ENCODE data around the gene SMOC1. TPM values are rescaled to one million over a fixed set of nuclear protein-coding genes. Genes with fewer than 3 reads are reported as not detected.

The SMOC1 gene
- total RNA-seq, 1 experiment from 2014 or later, result not detected

GRCh38 chr14:69865701-69866365 is 13.4 kb upstream of the SMOC1 start:
- TF ChIP-seq EZH2 (IDR thresholded peaks at IDR 0.05; ENCODE audit: low read depth), result no peak
- TF ChIP-seq, protein P1, sequence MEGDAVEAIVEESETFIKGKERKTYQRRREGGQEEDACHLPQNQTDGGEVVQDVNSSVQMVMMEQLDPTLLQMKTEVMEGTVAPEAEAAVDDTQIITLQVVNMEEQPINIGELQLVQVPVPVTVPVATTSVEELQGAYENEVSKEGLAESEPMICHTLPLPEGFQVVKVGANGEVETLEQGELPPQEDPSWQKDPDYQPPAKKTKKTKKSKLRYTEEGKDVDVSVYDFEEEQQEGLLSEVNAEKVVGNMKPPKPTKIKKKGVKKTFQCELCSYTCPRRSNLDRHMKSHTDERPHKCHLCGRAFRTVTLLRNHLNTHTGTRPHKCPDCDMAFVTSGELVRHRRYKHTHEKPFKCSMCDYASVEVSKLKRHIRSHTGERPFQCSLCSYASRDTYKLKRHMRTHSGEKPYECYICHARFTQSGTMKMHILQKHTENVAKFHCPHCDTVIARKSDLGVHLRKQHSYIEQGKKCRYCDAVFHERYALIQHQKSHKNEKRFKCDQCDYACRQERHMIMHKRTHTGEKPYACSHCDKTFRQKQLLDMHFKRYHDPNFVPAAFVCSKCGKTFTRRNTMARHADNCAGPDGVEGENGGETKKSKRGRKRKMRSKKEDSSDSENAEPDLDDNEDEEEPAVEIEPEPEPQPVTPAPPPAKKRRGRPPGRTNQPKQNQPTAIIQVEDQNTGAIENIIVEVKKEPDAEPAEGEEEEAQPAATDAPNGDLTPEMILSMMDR (conservative IDR thresholded peaks at IDR 0.05), result no peak
- no peak overlapping the region for H2AFZ ChIP-seq
- H3K4me2 ChIP-seq, result no peak overlapping the region
- H4K20me1 ChIP-seq (ENCODE audit: insufficient read depth), result no peaks in the 10 kb centered on the region
- no TSS peak for BruUV-seq (replicated peaks)
- no peaks in the 10 kb centered on the region; the same call in 1 of the 2 replicates for H3K9me3 ChIP-seq (ENCODE audit: insufficient read depth, low read depth)
- POLR2A ChIA-PET (ENCODE audit: unreplicated experiment), result no interaction called here
- peaks cover 26% of the 10 kb centered on the region for H3K27me3 ChIP-seq (ENCODE audit: insufficient read depth, low read depth)
- no peaks in the 10 kb centered on the region for H3K36me3 ChIP-seq (ENCODE audit: low read depth)
- no peak overlapping the region for H3K4me3 ChIP-seq
- no peaks in the 10 kb centered on the region for H3F3A ChIP-seq (ENCODE audit: insufficient read depth, low read depth)
- CTCF ChIA-PET, result no interaction called here
- no peaks in the 10 kb centered on the region for H3K4me1 ChIP-seq (replicated peaks; ENCODE audit: insufficient read depth)
- intact Hi-C loops (cut with micrococcal nuclease; ENCODE audit: unreplicated experiment), result loop anchor here (10.0 kb wide), 1 partner anchor 159 kb away; no protein-coding TSS in a partner anchor
- no peaks in the 10 kb centered on the region; the same call in 1 of the 2 replicates for H3K9me2 ChIP-seq (ENCODE audit: insufficient read depth)
- H3K27ac ChIP-seq, result no peak overlapping the region
- no peak for DNase-seq
- no peaks in the 10 kb centered on the region for H3K79me2 ChIP-seq (ENCODE audit: low read depth)

- no peak overlapping the region for H3K4me3 ChIP-seq
- no peaks in the 10 kb centered on the region for H3F3A ChIP-seq (ENCODE audit: insufficient read depth, low read depth)
- no peaks in the 10 kb centered on the region for H4K20me1 ChIP-seq (ENCODE audit: insufficient read depth)
- no peaks in the 10 kb centered on the region; the same call in 1 of the 2 replicates for H3K9me3 ChIP-seq (ENCODE audit: insufficient read depth, low read depth)
- intact Hi-C loops (cut with micrococcal nuclease; ENCODE audit: unreplicated experiment), result loop anchor here (10.0 kb wide), 1 partner anchor 156 kb away; no protein-coding TSS in a partner anchor
- CTCF ChIA-PET, result no interaction called here
- DNase-seq, result no peak
- H3K4me2 ChIP-seq, result no peak overlapping the region
- TF ChIP-seq, protein P1 (conservative IDR thresholded peaks at IDR 0.05), result no peak
- TF ChIP-seq EZH2 (IDR thresholded peaks at IDR 0.05; ENCODE audit: low read depth), result no peak
- no TSS peak for BruUV-seq (replicated peaks)
- POLR2A ChIA-PET (ENCODE audit: unreplicated experiment), result no interaction called here
- H2AFZ ChIP-seq, result no peak overlapping the region
- no peaks in the 10 kb centered on the region for H3K4me1 ChIP-seq (replicated peaks; ENCODE audit: insufficient read depth)
- no peaks in the 10 kb centered on the region for H3K36me3 ChIP-seq (ENCODE audit: low read depth)
- peaks cover 29% of the 10 kb centered on the region; the same call in 1 of the 2 replicates for H3K27me3 ChIP-seq (ENCODE audit: insufficient read depth, low read depth)
- no peaks in the 10 kb centered on the region; the same call in 1 of the 2 replicates for H3K9me2 ChIP-seq (ENCODE audit: insufficient read depth)
- no peaks in the 10 kb centered on the region for H3K79me2 ChIP-seq (ENCODE audit: low read depth)
- H3K27ac ChIP-seq, result no peak overlapping the region
These were observed 10.8 kb upstream of the SMOC1 start for GRCh38 chr14:69868363-69868963.

GRCh38 chr14:69870613-69871012 is 8.6 kb upstream of the SMOC1 start:
- peaks cover 23% of the 10 kb centered on the region; the same call in 1 of the 2 replicates for H3K27me3 ChIP-seq (ENCODE audit: insufficient read depth, low read depth)
- no peak overlapping the region for H3K27ac ChIP-seq
- DNase-seq, result no peak
- no peak overlapping the region for H3K4me2 ChIP-seq
- H3F3A ChIP-seq (ENCODE audit: insufficient read depth, low read depth), result no peaks in the 10 kb centered on the region
- no peaks in the 10 kb centered on the region for H3K36me3 ChIP-seq (ENCODE audit: low read depth)
- ChIA-PET CTCF (no interaction called here), POLR2A (ENCODE audit: unreplicated experiment) (no interaction called here)
- BruUV-seq (replicated peaks), result no TSS peak
- H3K9me2 ChIP-seq (ENCODE audit: insufficient read depth), result no peaks in the 10 kb centered on the region; the same call in 1 of the 2 replicates
- H3K4me3 ChIP-seq, result no peak overlapping the region
- no peak for TF ChIP-seq EZH2 (IDR thresholded peaks at IDR 0.05; ENCODE audit: low read depth)
- TF ChIP-seq, protein P1 (conservative IDR thresholded peaks at IDR 0.05), result no peak
- intact Hi-C loops (cut with micrococcal nuclease; ENCODE audit: unreplicated experiment), result no loop called here
- no peaks in the 10 kb centered on the region; the same call in 1 of the 2 replicates for H3K9me3 ChIP-seq (ENCODE audit: insufficient read depth, low read depth)
- no peaks in the 10 kb centered on the region for H4K20me1 ChIP-seq (ENCODE audit: insufficient read depth)
- no peaks in the 10 kb centered on the region for H3K79me2 ChIP-seq (ENCODE audit: low read depth)
- H2AFZ ChIP-seq, result no peak overlapping the region
- no peaks in the 10 kb centered on the region for H3K4me1 ChIP-seq (replicated peaks; ENCODE audit: insufficient read depth)
